A673 (cell line): ENCODE data around the gene CUL1. TPM values are rescaled to one million over a fixed set of nuclear protein-coding genes. Genes with fewer than 3 reads are reported as not detected.

Source experiments
- BruUV-seq: library from RNA; stranded (reverse); fragments of 400-500 nt; replicated peaks from 2 replicates; lab custom pipeline; 2021; lab: Mats Ljungman, UMichigan
- CTCF ChIA-PET: fragments of 300-600 bp; sonication (Branson Sonifier 250); formaldehyde crosslinking; loops from one replicate; lab custom pipeline; 2022; ENCODE audit warnings: antibody characterized with exemption; lab: Charles Lee
- POLR2A ChIA-PET: fragments of 300-600 bp; sonication (Branson Sonifier 250); formaldehyde crosslinking; loops from one replicate; lab custom pipeline; 2022; ENCODE audit warnings: antibody characterized with exemption; ENCODE audit not compliant: low non-redundant PET; lab: Charles Lee
- DNase-seq: peaks from one replicate; pipeline ENCODE4 v3.0.0-alpha.2; 2015; ENCODE audit warnings: low spot score
- H3K27ac ChIP-seq: fragments of 200-600 bp; sonication (generic); 2 replicates; pipeline ENCODE4 v1.5.1; 2016; ENCODE audit warnings: mixed run types, low read depth, mild to moderate bottlenecking, mixed read lengths, antibody characterized with exemption, low read length; ENCODE audit not compliant: poor library complexity, severe bottlenecking
- H3K27me3 ChIP-seq: fragments of 200-600 bp; sonication (generic); replicated peaks from 2 replicates; pipeline ENCODE4 v1.6.1; 2017; ENCODE audit warnings: mixed run types, low read depth, mild to moderate bottlenecking, mixed read lengths, antibody characterized with exemption, low read length; ENCODE audit not compliant: insufficient read depth, poor library complexity
- H3K36me3 ChIP-seq: fragments of 200-600 bp; sonication (generic); 2 replicates; pipeline ENCODE4 v1.6.1; 2016; ENCODE audit warnings: mixed run types, mild to moderate bottlenecking, mixed read lengths, antibody characterized with exemption, low read length; ENCODE audit not compliant: insufficient read depth, poor library complexity, severe bottlenecking
- H3K4me1 ChIP-seq: fragments of 200-600 bp; sonication (generic); 2 replicates; pipeline ENCODE4 v1.6.1; 2017; ENCODE audit warnings: mixed run types, mild to moderate bottlenecking, mixed read lengths, antibody characterized with exemption, low read length; ENCODE audit not compliant: insufficient read depth, poor library complexity, severe bottlenecking
- H3K4me3 ChIP-seq: fragments of 200-600 bp; sonication (generic); 2 replicates; pipeline ENCODE4 v1.5.1; 2016; ENCODE audit warnings: low read depth, mixed run types, mild to moderate bottlenecking, mixed read lengths, low read length; ENCODE audit not compliant: poor library complexity, severe bottlenecking
- H3K9me3 ChIP-seq: fragments of 200-600 bp; sonication (generic); 2 replicates; pipeline ENCODE4 v1.6.1; 2016; ENCODE audit warnings: mixed run types, low read depth, mild to moderate bottlenecking, mixed read lengths, antibody characterized with exemption, low read length; ENCODE audit not compliant: poor library complexity, severe bottlenecking
- EZH2 ChIP-seq: fragments of 200-600 bp; sonication (generic); IDR thresholded peaks from 2 replicates; pipeline ENCODE4 v1.6.1; 2017; ENCODE audit warnings: borderline replicate concordance, low read depth, mild to moderate bottlenecking, mixed read lengths, antibody characterized with exemption, low read length; ENCODE audit not compliant: poor library complexity, severe bottlenecking
- intact Hi-C: fragments of 100-400 bp; cut with micrococcal nuclease; formaldehyde crosslinking; loops from one replicate; pipeline ENCODE4 v1.10.0; 2022; ENCODE audit not compliant: unreplicated experiment
- total RNA-seq: library from RNA; stranded (reverse); gene quantifications from 2 replicates; pipeline ENCODE4 v1.2.3, GENCODE V29; 2021
- TF ChIP-seq, protein P1 (sequence below): fragments of 300-800, 200-600 bp; sonication (generic); conservative IDR thresholded peaks from 2 replicates; pipeline ENCODE4 v1.5.1; 2017; ENCODE audit warnings: low read depth, mild to moderate bottlenecking, antibody characterized with exemption, low read length, moderate library complexity, mixed read lengths

CUL1 gene
- total RNA-seq, 1 experiment from 2014 or later = 75.5 TPM

DNA sequence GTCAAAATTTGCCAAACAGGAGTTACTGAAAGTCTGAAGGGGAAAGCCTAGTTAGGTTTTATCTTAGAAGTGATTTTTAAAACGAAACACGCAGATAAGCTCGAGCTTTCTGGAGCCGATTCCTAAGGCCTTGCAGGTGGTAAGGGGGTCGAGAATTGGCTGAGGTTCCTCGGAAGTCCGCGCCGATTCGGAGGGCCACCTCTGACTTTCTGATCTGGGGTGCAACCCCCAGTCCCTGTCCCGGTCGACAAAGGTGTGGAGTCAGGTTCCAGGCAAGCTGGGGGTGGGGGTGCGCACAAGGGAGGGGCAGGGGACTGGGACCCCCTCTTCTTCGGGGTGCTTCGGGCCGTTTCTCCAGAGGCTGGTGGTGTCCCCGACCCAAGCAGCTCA is 701 bp upstream of the CUL1 start:
- no peak for TF ChIP-seq EZH2
- TF ChIP-seq, protein P1, sequence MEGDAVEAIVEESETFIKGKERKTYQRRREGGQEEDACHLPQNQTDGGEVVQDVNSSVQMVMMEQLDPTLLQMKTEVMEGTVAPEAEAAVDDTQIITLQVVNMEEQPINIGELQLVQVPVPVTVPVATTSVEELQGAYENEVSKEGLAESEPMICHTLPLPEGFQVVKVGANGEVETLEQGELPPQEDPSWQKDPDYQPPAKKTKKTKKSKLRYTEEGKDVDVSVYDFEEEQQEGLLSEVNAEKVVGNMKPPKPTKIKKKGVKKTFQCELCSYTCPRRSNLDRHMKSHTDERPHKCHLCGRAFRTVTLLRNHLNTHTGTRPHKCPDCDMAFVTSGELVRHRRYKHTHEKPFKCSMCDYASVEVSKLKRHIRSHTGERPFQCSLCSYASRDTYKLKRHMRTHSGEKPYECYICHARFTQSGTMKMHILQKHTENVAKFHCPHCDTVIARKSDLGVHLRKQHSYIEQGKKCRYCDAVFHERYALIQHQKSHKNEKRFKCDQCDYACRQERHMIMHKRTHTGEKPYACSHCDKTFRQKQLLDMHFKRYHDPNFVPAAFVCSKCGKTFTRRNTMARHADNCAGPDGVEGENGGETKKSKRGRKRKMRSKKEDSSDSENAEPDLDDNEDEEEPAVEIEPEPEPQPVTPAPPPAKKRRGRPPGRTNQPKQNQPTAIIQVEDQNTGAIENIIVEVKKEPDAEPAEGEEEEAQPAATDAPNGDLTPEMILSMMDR = no peak
- Histone ChIP-seq H3K27me3 (no peaks in the 10 kb centered on the region), H3K4me3 (peak overlapping the region; percentile 89), H3K4me1 (peaks cover 38% of the 10 kb centered on the region), H3K9me3 (no peaks in the 10 kb centered on the region), H3K27ac (peak overlapping the region; percentile 97), H3K36me3 (no peaks in the 10 kb centered on the region)
- intact Hi-C loops = loop anchor here (10.0 kb wide), 1 partner anchor 267 kb away; no protein-coding TSS in a partner anchor
- peak; percentile 19 for DNase-seq
- ChIA-PET CTCF (no interaction called here), POLR2A (no interaction called here)
- BruUV-seq = no TSS peak

DNA sequence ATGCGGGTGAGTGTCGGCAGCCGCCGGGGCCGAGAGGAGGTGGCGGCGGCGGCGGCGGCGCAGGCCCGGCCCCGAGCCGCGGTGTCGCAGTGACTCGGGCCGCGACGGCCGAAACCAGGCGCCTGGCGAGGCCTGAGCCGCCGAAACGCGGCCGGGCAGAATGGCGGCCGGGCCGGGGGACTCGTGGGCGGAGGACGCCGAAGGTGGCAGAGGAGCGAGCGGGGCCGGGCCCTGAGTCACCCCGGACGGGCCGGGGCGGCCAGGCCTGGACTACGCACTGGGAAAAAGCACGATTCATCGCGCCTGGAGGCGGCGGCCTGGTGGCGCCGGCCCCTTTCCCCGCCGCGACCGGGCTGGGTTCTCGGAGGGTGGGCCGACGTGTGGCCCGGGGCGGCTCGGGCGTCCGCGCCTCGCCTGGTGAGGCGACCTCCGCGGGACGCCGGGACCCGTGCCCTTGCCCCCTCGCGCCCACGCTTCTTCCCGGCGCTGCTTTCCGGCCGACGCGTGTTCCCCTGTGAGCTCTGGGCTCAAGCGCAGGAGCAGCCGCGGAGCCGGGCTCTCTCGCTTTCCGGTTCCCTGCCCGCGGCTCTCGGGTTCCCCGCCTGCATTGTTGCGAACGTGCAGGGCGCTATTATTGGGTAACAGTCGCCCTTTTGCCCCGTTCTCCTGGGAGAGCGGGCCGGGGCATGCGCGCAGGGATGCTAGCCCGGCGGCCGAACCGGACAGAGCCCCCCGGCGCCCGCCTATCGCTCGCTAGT is 500 bp downstream of the CUL1 start:
- Histone ChIP-seq H3K4me3 (peak overlapping the region; percentile 89), H3K27ac (peak overlapping the region; percentile 97), H3K36me3 (no peaks in the 10 kb centered on the region), H3K27me3 (no peaks in the 10 kb centered on the region), H3K9me3 (no peaks in the 10 kb centered on the region), H3K4me1 (peaks cover 46% of the 10 kb centered on the region)
- TF ChIP-seq, protein P1 = no peak
- TF ChIP-seq EZH2 = no peak
- BruUV-seq = no TSS peak
- ChIA-PET CTCF (no interaction called here), POLR2A (no interaction called here)
- intact Hi-C loops = loop anchor here (10.0 kb wide), 1 partner anchor 266 kb away; no protein-coding TSS in a partner anchor
- peak; percentile 65 for DNase-seq

DNA sequence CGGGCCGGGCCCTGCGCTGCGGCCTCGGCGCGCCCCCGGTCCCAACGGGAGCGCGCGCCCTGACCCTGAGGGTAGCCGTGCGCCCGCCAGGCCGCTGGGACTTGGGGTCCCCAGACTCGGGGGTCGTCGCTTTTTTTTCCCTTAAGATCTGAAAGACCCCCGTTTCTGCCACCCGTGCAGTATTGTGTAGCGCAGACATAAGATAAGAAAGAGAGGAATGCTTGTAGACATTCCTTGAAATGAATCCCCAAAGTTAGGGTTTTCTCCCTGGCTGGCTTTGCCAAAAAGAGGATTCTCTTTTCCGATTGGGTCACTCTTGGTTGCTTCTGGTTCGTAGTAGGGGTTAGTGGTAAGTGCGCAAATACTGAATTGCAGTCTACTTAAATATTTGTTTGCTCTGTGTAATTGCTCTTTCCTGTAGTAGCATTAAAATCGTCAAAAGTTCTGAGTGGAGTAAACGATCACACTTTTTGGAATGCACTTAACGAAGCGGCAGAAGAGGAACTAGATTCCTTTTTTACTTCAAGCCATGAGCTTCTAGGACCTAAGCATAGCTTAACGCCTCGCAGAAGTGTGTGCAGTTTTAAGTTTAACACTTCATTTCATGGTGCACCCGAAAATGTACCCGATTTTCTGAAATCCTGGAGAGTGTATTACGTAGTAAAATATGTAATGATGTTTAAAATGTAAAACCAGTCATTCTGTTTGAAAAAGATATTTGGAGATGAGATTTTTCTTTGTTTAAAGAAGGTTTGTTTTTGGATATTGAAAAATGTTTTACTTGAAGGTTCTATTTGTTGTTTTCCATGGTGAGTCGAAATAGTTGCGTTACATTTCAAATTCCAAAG is 1.3 kb downstream of the CUL1 start:
- peak overlapping the region; percentile 97 for H3K27ac ChIP-seq
- peak overlapping the region; percentile 89 for H3K4me3 ChIP-seq
- POLR2A ChIA-PET = interaction anchor here (0.7 kb wide), 1 partner anchor 93 kb away, joined by 3 read pairs; no protein-coding TSS in a partner anchor
- peaks cover 54% of the 10 kb centered on the region for H3K4me1 ChIP-seq
- CTCF ChIA-PET = no interaction called here
- intact Hi-C loops = loop anchor here (5.0 to 10.0 kb wide), 3 partner anchors 72 to 265 kb away; partner anchors contain the start of gene EZH2
- TSS peak; percentile 38 for BruUV-seq
- H3K9me3 ChIP-seq = no peaks in the 10 kb centered on the region
- H3K36me3 ChIP-seq = no peaks in the 10 kb centered on the region
- peak; percentile 50 for DNase-seq
- no peaks in the 10 kb centered on the region for H3K27me3 ChIP-seq
- TF ChIP-seq EZH2 = no peak
- TF ChIP-seq, protein P1 = no peak
